GM06990 (cell line): ENCODE data around the gene TMTC1.

Experiments used
- DNase-seq: peaks from one replicate; pipeline ENCODE4 v3.0.0-alpha.2; 2011; ENCODE audit not compliant: insufficient read length; ENCODE audit errors: extremely low read depth
- H3K27me3 ChIP-seq: replicated peaks from 2 replicates; pipeline ENCODE4 v1.6.0; 2011; ENCODE audit warnings: low read length; ENCODE audit not compliant: control insufficient read depth, insufficient read depth
- H3K36me3 ChIP-seq: 2 replicates; pipeline ENCODE4 v1.5.1; 2011; ENCODE audit warnings: low read length; ENCODE audit not compliant: control insufficient read depth, insufficient read depth
- H3K4me3 ChIP-seq: replicated peaks from 2 replicates; pipeline ENCODE4 v1.5.1; 2011; ENCODE audit warnings: low read depth, mild to moderate bottlenecking, control low read depth, low read length
- TF ChIP-seq, protein P1 (sequence below): IDR thresholded peaks from 2 replicates; pipeline ENCODE4 v1.5.1; 2011; ENCODE audit warnings: low read length, control low read depth, mild to moderate bottlenecking, inconsistent platforms; ENCODE audit not compliant: insufficient read depth, poor library complexity, severe bottlenecking

TMTC1 gene

DNA sequence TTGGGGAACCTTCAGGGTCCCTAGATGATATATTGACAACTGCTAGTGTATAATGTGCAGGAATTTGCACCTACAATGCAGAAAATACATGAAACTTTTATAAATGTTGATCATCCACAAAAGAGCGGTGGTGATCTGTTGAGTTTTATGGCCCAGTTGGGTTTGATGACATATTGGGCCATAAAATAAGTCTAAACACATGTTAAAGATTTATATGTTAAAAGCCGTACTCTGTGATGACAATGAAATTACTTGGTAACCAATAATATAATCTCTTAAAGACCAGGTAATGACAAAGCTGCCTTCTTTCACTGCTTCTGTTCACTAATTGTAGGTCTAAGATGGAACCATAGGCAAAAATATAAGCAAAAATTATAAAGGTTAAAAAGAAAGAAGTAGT, 61.6 kb downstream of the TMTC1 start:
- Histone ChIP-seq H3K4me3 (no peak overlapping the region), H3K27me3 (no peaks in the 10 kb centered on the region), H3K36me3 (no peaks in the 10 kb centered on the region)
- TF ChIP-seq, protein P1, sequence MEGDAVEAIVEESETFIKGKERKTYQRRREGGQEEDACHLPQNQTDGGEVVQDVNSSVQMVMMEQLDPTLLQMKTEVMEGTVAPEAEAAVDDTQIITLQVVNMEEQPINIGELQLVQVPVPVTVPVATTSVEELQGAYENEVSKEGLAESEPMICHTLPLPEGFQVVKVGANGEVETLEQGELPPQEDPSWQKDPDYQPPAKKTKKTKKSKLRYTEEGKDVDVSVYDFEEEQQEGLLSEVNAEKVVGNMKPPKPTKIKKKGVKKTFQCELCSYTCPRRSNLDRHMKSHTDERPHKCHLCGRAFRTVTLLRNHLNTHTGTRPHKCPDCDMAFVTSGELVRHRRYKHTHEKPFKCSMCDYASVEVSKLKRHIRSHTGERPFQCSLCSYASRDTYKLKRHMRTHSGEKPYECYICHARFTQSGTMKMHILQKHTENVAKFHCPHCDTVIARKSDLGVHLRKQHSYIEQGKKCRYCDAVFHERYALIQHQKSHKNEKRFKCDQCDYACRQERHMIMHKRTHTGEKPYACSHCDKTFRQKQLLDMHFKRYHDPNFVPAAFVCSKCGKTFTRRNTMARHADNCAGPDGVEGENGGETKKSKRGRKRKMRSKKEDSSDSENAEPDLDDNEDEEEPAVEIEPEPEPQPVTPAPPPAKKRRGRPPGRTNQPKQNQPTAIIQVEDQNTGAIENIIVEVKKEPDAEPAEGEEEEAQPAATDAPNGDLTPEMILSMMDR: no peak
- DNase-seq: no peak

- Histone ChIP-seq H3K4me3 (no peak overlapping the region), H3K36me3 (no peaks in the 10 kb centered on the region), H3K27me3 (no peaks in the 10 kb centered on the region)
- TF ChIP-seq, protein P1: no peak
- DNase-seq: no peak
Observed at GRCh38 chr12:29719381-29719780, 64.4 kb downstream of the TMTC1 start.

DNA sequence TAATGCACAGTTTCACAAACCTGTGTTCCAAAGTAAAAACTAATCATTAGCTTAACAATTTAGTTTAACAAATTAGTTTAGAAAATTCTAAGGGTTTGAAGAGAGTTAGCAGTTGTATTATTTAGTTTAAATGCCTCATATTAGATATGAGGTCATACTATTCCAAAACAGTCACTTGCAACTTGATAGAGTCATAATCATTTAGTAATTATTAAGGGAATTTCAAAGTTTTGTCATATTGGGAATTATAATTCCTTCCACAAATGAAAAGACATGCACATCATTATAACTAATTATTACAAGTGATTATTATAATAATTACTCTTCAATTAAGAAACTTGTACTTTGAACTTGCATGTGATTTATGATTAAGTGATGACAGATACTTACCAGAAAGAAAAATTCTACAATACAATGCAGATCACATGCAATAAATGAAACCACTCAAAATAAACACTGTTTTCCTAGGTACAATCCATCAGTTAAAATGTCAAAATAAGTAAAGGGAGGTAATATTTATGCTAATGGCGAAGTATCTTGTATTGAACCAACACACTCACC, 66.1 kb downstream of the TMTC1 start:
- no peak for DNase-seq
- no peaks in the 10 kb centered on the region for H3K27me3 ChIP-seq
- TF ChIP-seq, protein P1: no peak
- no peaks in the 10 kb centered on the region for H3K36me3 ChIP-seq
- no peak overlapping the region for H3K4me3 ChIP-seq

- DNase-seq: no peak
- no peak overlapping the region for H3K4me3 ChIP-seq
- no peaks in the 10 kb centered on the region for H3K36me3 ChIP-seq
- TF ChIP-seq, protein P1: no peak
- H3K27me3 ChIP-seq: no peaks in the 10 kb centered on the region
Observed at GRCh38 chr12:29714966-29715365, 68.8 kb downstream of the TMTC1 start.

- no peak for DNase-seq
- no peaks in the 10 kb centered on the region for H3K36me3 ChIP-seq
- no peak overlapping the region for H3K4me3 ChIP-seq
- TF ChIP-seq, protein P1: no peak
- no peaks in the 10 kb centered on the region for H3K27me3 ChIP-seq
Observed at GRCh38 chr12:29713729-29714128, 70.0 kb downstream of the TMTC1 start.

DNA sequence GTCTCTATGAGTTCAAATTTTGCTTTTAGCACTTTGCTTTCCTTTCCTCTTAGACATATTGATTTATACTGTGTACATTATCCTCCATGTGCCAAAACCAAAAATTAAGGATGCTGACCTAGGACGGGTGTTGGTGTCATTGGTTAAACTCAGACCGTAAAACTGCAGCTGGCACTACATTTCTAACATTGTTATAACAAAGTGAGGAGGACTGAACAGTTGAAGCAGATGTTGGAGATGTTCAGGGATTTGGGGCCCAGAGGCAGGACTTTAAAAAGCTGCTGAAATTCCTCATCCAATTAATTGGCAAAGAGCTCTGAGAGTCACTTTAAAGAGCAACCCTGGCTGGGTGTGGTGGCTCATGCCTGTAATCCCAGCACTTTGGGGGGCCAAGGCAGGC, 72.4 kb downstream of the TMTC1 start:
- DNase-seq: no peak
- TF ChIP-seq, protein P1: no peak
- Histone ChIP-seq H3K27me3 (no peaks in the 10 kb centered on the region), H3K36me3 (no peaks in the 10 kb centered on the region), H3K4me3 (no peak overlapping the region)
